RWPE2 (cell line): ENCODE data around the gene DGKA.
"Not testable (repeated sequence)": the region's sequence is repeated elsewhere in the genome, so short reads cannot be mapped to it uniquely, and the experiment has no call there.

Experiments used
- ATAC-seq: fragments of 200-7000 bp; cut with Tn5 transposase; 3 replicates; pipeline ENCODE4 v1.9.1; 2021; ENCODE audit warnings: low read depth
- DNase-seq: peaks from one replicate; pipeline ENCODE4 v3.0.0-alpha.2; 2020; ENCODE audit warnings: low spot score
- H3K27ac ChIP-seq: fragments of 450-650 bp; 2 replicates; pipeline ENCODE4 v1.5.1; 2017; ENCODE audit warnings: mild to moderate bottlenecking; ENCODE audit not compliant: poor library complexity, severe bottlenecking
- H3K27me3 ChIP-seq: fragments of 250-450 bp; sonication (Bioruptor Pico); 2 replicates; pipeline ENCODE4 v1.5.1; 2021; ENCODE audit warnings: mild to moderate bottlenecking, moderate library complexity; ENCODE audit not compliant: insufficient read depth, poor library complexity, severe bottlenecking
- H3K36me3 ChIP-seq: fragments of 250-450 bp; sonication (Bioruptor Pico); 2 replicates; pipeline ENCODE4 v1.5.1; 2020; ENCODE audit warnings: low read depth, mild to moderate bottlenecking, moderate library complexity
- H3K4me1 ChIP-seq: fragments of 250-450 bp; sonication (Bioruptor Pico); 2 replicates; pipeline ENCODE4 v1.5.1; 2021; ENCODE audit warnings: mild to moderate bottlenecking, moderate library complexity; ENCODE audit not compliant: insufficient read depth, poor library complexity, severe bottlenecking
- H3K4me3 ChIP-seq: fragments of 250-450 bp; sonication (Bioruptor Pico); 2 replicates; pipeline ENCODE4 v1.5.1; 2021; ENCODE audit warnings: mild to moderate bottlenecking, moderate library complexity; ENCODE audit not compliant: severe bottlenecking
- H3K9me3 ChIP-seq: fragments of 250-450 bp; sonication (Bioruptor Pico); 2 replicates; pipeline ENCODE4 v1.5.1; 2021; ENCODE audit warnings: mild to moderate bottlenecking, moderate library complexity; ENCODE audit not compliant: severe bottlenecking
- TF ChIP-seq, protein P1 (sequence below): fragments of 450-650 bp; IDR thresholded peaks from one replicate; pipeline ENCODE4 v1.5.1; 2017; ENCODE audit warnings: mild to moderate bottlenecking, moderate library complexity; ENCODE audit not compliant: poor library complexity, severe bottlenecking

DGKA gene

DNA sequence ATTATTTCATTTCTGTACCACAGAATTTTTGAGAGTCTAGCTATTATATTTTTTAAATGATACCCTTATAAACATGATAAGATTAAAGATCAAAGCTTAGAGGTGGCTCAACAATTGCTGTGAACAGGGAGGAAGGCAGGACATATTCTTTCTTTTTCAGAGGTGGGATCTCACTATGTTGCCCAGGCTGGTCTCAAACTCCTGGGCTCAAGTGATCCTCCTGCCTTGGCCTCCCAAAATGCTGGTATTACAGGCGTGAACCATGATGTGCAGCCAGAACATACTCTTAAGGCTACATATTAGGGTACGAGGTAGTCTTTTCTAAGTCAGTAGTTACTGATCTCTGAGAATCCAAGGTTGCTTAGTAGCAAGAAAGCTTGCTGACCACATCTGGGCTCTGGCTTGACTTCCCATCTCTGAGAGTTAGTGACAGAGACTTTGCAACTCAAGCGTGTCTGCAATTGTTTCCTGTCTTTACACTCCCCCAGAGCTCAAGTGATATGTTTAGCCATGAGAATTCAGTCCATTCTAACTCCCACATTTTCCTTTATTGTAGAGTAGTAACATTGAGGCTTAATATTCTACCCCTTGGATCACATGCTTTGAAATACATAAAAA lies 51.5 kb downstream of the DGKA start:
- no peaks in the 10 kb centered on the region for H3K9me3 ChIP-seq
- ATAC-seq (no peak), DNase-seq (no peak)
- H3K4me1 ChIP-seq = peaks cover 3% of the 10 kb centered on the region
- no peak overlapping the region for H3K27ac ChIP-seq
- H3K27me3 ChIP-seq = no peaks in the 10 kb centered on the region
- H3K36me3 ChIP-seq = peaks cover 79% of the 10 kb centered on the region
- TF ChIP-seq, protein P1, sequence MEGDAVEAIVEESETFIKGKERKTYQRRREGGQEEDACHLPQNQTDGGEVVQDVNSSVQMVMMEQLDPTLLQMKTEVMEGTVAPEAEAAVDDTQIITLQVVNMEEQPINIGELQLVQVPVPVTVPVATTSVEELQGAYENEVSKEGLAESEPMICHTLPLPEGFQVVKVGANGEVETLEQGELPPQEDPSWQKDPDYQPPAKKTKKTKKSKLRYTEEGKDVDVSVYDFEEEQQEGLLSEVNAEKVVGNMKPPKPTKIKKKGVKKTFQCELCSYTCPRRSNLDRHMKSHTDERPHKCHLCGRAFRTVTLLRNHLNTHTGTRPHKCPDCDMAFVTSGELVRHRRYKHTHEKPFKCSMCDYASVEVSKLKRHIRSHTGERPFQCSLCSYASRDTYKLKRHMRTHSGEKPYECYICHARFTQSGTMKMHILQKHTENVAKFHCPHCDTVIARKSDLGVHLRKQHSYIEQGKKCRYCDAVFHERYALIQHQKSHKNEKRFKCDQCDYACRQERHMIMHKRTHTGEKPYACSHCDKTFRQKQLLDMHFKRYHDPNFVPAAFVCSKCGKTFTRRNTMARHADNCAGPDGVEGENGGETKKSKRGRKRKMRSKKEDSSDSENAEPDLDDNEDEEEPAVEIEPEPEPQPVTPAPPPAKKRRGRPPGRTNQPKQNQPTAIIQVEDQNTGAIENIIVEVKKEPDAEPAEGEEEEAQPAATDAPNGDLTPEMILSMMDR = no peak
- no peak overlapping the region for H3K4me3 ChIP-seq

DNA sequence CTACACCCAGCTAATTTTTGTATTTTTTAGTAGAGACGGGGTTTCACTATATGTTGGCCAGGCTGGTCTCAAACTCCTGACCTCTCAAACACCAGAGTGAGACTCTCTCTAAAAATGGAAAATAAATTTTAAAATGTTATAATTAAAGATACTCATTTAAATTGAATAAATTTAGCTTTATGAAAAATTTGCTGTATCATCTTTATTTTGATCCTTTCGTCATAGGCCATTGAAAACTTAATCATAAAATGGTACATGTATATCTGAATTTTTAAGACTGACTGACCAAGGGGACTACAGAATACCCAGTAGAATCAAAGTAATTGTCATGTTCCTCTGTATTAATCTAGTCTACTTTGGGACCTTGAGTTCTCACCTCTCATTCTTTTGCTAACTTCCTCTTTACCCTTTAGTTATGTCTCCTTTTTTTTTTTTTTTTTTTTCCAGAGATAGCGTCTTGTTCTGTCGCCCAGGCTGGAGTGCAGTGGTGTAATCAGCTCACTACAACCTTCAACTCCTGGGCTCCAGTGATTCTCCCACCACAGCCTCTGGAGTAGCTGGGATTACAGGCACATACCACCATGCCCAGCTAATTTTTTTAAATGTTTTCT lies 52.4 kb downstream of the DGKA start:
- Histone ChIP-seq H3K4me3 (no peak overlapping the region), H3K27me3 (no peaks in the 10 kb centered on the region), H3K9me3 (no peaks in the 10 kb centered on the region), H3K4me1 (peaks cover 3% of the 10 kb centered on the region), H3K27ac (no peak overlapping the region), H3K36me3 (peaks cover 85% of the 10 kb centered on the region)
- DNase-seq (no peak), ATAC-seq (no peak)
- TF ChIP-seq, protein P1 = no peak

DNA sequence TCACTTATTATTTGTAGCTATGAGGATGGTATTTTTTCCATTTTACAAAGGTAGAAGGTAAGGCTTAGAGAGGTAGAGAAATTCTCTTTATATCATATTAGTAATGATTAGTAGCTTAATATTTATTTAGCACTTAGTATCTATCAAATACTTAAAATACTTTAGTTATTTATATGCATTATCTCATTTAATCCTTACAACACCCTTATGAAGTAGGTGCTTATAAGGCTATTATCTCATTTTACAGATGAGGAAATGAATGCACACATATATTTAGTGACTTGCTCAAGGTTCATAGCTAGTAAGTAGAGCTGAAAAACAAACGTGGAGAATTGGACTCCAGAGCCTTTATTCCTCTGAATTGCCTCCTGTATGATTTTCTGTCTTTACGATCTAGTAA lies 53.9 kb downstream of the DGKA start:
- ATAC-seq (no peak), DNase-seq (no peak)
- TF ChIP-seq, protein P1 = no peak
- Histone ChIP-seq H3K4me3 (no peak overlapping the region), H3K27ac (no peak overlapping the region), H3K4me1 (peaks cover 3% of the 10 kb centered on the region), H3K36me3 (peaks cover 86% of the 10 kb centered on the region), H3K27me3 (no peaks in the 10 kb centered on the region), H3K9me3 (no peaks in the 10 kb centered on the region)

DNA sequence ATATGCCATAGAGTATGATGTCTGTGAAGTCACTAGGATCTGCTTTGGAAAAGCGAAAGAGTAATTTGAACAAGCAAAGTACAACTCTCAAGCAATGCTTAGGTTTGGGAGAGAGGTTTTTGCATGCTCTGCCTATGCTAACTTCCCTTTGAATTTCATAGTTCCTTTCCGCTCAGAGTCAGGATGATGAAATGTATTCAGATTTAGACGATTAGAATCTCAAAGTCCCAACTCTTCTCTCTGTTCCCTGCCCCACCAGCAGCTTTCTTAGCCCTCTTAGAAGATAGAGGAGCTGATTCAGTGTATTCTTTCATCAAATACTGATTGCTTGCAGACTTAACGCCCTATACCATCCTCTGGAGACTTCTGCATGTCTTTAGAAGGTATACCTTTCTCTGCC lies 54.4 kb downstream of the DGKA start:
- H3K27me3 ChIP-seq = no peaks in the 10 kb centered on the region
- ATAC-seq (no peak), DNase-seq (no peak)
- H3K9me3 ChIP-seq = no peaks in the 10 kb centered on the region
- peaks cover 3% of the 10 kb centered on the region for H3K4me1 ChIP-seq
- no peak overlapping the region for H3K27ac ChIP-seq
- no peak overlapping the region for H3K4me3 ChIP-seq
- H3K36me3 ChIP-seq = peaks cover 87% of the 10 kb centered on the region
- TF ChIP-seq, protein P1 = no peak

DNA sequence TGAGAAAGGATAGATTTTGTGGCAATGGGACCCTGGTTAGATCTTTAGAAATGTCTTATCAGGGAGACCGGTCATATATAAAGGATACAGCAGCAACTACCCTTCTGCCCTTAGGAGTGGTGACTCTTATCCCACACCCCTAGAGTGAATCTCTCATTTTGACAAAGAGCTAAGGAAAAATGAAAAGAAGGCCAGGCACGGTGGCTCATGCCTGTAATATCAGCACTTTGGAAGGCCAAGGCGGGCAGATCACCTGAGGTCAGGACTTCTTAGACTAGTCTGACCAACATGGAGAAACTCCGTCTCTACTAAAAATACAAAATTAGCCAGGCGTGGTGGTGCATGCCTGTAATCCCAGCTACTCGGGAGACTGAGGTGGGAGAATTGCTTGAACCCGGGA lies 55.0 kb downstream of the DGKA start:
- H3K27me3 ChIP-seq, H3K4me3 ChIP-seq, H3K27ac ChIP-seq, H3K9me3 ChIP-seq, DNase-seq, ATAC-seq, H3K4me1 ChIP-seq: not testable (repeated sequence)
- H3K36me3 ChIP-seq = peaks cover 88% of the 10 kb centered on the region
